Measurements from ENCODE around the gene SDF4. TPM values are rescaled to one million over a fixed set of nuclear protein-coding genes. Genes with fewer than 3 reads are reported as not detected.

SDF4 gene
- polyA plus RNA-seq, 1 experiment: 109 TPM

DNA sequence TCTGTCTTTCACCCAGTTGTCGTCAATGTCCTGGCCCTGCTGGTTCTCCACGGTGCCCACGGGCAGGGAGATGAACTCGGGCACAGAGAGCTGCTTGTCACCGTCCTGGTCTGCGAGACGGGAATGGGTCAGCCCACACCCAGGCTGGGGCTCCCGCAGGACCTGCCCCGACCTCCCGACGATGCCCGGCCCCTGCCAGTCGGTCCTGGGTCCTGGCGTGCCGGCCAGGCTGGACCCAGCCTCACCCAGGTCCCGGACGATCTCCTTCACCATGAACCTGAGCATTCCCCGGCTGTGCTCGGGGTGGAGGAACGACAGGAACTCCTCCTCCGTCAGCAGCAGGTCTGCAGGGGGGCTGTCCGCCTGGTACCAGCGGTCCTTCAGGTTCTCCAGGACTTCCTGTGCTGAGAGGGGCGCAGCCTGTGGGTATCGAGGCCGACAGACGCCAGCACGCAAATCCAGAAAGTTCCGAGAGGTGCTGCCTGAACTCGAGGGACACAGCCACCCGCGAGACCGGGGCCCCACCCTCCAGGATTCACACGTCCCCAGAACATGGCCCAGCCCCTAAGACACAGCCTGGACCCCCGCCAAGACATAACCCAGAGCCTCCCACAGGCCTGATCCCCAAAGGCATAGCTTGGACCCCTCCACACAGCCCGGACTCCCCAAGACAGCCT is 13.1 kb downstream of the SDF4 start:
- no peak overlapping the region for H3K4me3 ChIP-seq (ENCODE audit: low read depth, low read length)
- H3K27me3 ChIP-seq (ENCODE audit: control insufficient read depth, insufficient read depth, low read length): no peaks in the 10 kb centered on the region
- TF ChIP-seq, protein P1, sequence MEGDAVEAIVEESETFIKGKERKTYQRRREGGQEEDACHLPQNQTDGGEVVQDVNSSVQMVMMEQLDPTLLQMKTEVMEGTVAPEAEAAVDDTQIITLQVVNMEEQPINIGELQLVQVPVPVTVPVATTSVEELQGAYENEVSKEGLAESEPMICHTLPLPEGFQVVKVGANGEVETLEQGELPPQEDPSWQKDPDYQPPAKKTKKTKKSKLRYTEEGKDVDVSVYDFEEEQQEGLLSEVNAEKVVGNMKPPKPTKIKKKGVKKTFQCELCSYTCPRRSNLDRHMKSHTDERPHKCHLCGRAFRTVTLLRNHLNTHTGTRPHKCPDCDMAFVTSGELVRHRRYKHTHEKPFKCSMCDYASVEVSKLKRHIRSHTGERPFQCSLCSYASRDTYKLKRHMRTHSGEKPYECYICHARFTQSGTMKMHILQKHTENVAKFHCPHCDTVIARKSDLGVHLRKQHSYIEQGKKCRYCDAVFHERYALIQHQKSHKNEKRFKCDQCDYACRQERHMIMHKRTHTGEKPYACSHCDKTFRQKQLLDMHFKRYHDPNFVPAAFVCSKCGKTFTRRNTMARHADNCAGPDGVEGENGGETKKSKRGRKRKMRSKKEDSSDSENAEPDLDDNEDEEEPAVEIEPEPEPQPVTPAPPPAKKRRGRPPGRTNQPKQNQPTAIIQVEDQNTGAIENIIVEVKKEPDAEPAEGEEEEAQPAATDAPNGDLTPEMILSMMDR (IDR thresholded peaks at IDR 0.05; ENCODE audit: low read depth, low read length): no peak
- ChIA-PET POLR2A (no interaction called here), CTCF (no interaction called here)
- no peak for DNase-seq (ENCODE audit: low read depth, low spot score)
- H3K27ac ChIP-seq (ENCODE audit: low read depth, low read length): no peak overlapping the region
- peaks cover 14% of the 10 kb centered on the region; the same call in 1 of the 2 replicates for H3K9me3 ChIP-seq (ENCODE audit: control insufficient read depth, insufficient read depth, low read length)

DNA sequence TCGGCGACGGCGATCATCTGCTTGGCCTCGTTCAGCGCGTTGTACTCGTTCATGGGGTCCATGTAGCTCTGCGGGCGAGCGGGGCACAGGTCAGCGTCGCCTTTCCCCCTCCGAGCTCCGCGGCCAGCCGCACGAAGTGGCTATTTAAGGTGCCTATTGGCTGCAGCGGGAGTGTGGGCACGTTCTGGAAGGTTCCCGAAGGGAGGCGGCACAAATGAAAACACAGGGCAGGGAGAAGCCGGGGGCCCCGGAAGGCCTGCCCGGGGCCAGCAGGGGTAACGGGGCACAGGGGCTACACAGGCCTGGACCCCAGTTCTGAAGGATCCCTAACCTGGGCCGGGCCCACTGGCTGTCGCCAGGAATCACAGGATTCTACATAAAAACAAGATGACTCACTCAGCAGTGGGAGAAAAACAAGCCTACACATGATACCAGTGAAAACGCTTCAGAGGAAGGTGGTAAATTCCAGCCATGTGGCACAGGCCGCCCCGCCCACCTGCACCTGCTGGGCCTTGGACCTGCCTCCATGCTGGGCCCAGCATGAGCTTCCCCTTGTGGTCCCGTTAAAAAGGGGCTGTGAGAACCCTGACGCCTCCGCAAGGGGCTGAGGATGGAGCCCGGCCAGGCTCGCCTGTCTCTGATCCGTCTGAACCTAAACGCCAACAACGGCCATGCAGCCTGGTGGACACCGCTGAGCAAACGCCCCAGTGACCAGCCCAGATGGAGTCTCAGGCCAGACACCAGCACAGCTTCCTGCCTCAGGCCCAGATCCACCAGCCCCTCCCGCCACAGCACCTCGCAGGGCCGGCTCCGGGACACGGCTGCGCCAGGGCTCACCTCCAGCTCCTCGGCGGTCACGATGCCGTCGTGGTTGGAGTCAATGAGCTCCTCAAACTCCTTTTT is 13.9 kb downstream of the SDF4 start:
- CTCF ChIA-PET: no interaction called here
- H3K27ac ChIP-seq (ENCODE audit: low read depth, low read length): no peak overlapping the region
- DNase-seq (ENCODE audit: low read depth, low spot score): no peak
- H3K9me3 ChIP-seq (ENCODE audit: control insufficient read depth, insufficient read depth, low read length): peaks cover 14% of the 10 kb centered on the region; the same call in 1 of the 2 replicates
- H3K27me3 ChIP-seq (ENCODE audit: control insufficient read depth, insufficient read depth, low read length): no peaks in the 10 kb centered on the region
- POLR2A ChIA-PET: interaction anchor here (0.6 kb wide), 1 partner anchor 121 kb away, joined by 4 read pairs; no protein-coding TSS in a partner anchor
- TF ChIP-seq, protein P1 (IDR thresholded peaks at IDR 0.05; ENCODE audit: low read depth, low read length): no peak
- H3K4me3 ChIP-seq (ENCODE audit: low read depth, low read length): no peak overlapping the region

DNA sequence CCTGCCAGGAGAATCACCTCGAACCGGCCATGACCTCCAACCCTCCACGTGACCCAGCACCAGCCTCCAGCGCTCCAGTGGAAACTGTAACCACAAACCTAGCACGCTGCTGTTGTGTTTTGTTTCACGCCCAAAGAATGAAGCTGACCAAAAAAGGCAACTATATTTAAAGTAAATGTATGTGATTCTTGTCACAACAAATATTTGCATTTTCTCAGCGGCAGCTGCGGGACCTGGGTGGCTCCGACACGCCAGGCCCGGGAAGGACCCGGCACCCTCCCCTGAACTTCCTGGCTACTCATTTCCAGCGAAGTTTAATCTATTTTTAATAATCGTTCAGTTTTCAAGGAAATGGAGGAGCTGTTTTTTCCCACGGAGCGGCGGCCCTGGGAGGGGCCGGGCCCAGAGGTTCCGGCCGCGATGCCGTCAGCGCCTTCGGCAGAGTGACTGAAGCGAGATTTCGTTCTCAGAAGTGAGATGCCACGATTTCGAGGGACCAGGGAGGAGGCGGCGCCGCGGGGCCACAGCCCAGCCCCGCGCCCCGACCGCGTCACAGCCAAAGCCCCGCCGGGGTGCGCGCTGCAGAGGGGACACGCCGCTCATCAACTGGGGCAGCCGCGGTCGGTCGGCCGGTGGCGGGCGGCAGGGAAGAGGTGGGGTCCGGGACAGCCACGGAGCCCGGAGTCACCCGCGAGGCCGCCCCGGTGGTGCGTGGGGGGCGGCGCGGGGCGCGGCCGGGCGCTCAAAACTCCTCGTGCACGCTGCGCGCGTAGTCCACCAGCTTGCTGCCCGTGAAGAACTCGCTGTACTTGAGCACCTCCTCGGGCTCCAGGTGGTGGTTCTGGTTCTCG is 14.8 kb downstream of the SDF4 start:
- CTCF ChIA-PET: no interaction called here

DNA sequence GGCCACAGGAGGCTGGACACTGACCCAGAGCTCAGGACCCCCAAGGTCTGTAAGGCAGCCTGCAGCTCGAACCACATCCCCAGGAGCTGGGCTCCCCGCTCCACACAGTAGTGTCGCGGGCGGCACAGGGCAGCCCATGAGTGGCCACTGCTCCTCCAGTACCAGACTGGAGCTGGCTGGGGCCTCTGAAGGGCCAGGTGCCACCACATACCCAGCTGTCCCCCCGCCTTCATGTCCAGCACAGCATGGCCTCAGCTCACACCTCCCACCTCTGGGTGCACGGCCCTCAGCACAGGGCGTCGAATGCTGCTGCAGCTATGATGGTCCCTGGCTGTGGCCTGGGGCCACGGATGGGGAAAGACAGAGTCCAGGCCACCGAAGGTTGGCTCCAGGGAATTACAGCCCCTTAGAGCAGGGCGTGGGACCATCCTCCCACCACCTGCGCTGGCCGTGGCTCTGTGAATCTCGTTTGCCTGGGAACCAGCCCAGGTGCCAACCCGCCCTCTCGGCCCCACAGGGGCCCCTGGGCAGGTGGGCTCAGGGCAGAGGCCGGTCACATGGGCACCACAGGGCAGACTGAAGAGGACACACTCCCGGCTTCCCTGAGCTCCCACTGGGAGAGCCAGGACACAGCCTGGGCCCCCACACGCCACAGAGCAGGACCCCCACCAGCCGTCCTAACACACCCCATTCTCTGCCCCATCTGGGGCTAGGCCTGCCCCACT is 15.8 kb downstream of the SDF4 start:
- TF ChIP-seq, protein P1 (IDR thresholded peaks at IDR 0.05; ENCODE audit: low read depth, low read length): no peak
- POLR2A ChIA-PET: no interaction called here
- DNase-seq (ENCODE audit: low read depth, low spot score): no peak
- Histone ChIP-seq H3K27ac (ENCODE audit: low read depth, low read length) (no peak overlapping the region), H3K27me3 (ENCODE audit: control insufficient read depth, insufficient read depth, low read length) (no peaks in the 10 kb centered on the region), H3K9me3 (ENCODE audit: control insufficient read depth, insufficient read depth, low read length) (peaks cover 14% of the 10 kb centered on the region; the same call in 1 of the 2 replicates), H3K4me3 (ENCODE audit: low read depth, low read length) (no peak overlapping the region)
- CTCF ChIA-PET: interaction anchor here (0.6 kb wide), 1 partner anchor 15 kb away, joined by 3 read pairs; no protein-coding TSS in a partner anchor

More for the DNA sequence above, 14.8 kb downstream of the SDF4 start:
- no peak overlapping the region for H3K27ac ChIP-seq (ENCODE audit: low read depth, low read length)
- TF ChIP-seq, protein P1 (IDR thresholded peaks at IDR 0.05; ENCODE audit: low read depth, low read length): no peak
- no peaks in the 10 kb centered on the region for H3K27me3 ChIP-seq (ENCODE audit: control insufficient read depth, insufficient read depth, low read length)
- DNase-seq (ENCODE audit: low read depth, low spot score): no peak
- H3K4me3 ChIP-seq (ENCODE audit: low read depth, low read length): no peak overlapping the region
- POLR2A ChIA-PET: interaction anchor here (0.6 kb wide), 1 partner anchor 120 kb away, joined by 4 read pairs; no protein-coding TSS in a partner anchor
- H3K9me3 ChIP-seq (ENCODE audit: control insufficient read depth, insufficient read depth, low read length): peaks cover 14% of the 10 kb centered on the region; the same call in 1 of the 2 replicates

Measured in AG04450 (cell line).